Measurements from ENCODE around the gene GALNT14.

GALNT14 gene

GRCh38 chr2:30994227-30995056, 143.8 kb downstream of the GALNT14 start:
- Histone ChIP-seq H2AFZ (no peak overlapping the region), H3K9ac (no peak overlapping the region), H3K79me2 (no peaks in the 10 kb centered on the region), H3K27ac (no peak overlapping the region), H3K9me3 (ENCODE audit: control insufficient read depth, low read length) (no peaks in the 10 kb centered on the region), H3K4me2 (ENCODE audit: low read length) (no peak overlapping the region), H3K36me3 (ENCODE audit: control insufficient read depth, insufficient read depth, low read length) (no peaks in the 10 kb centered on the region), H3K4me3 (ENCODE audit: low read depth, low read length) (no peak overlapping the region), H3K4me1 (no peaks in the 10 kb centered on the region), H3K27me3 (ENCODE audit: control insufficient read depth, insufficient read depth, low read length) (no peaks in the 10 kb centered on the region)
- TF ChIP-seq CTCF (IDR thresholded peaks at IDR 0.05) = no peak

GRCh38 chr2:30992781-30993180, 145.5 kb downstream of the GALNT14 start:
- Histone ChIP-seq H3K4me2 (ENCODE audit: low read length) (no peak overlapping the region), H2AFZ (no peak overlapping the region), H3K27me3 (ENCODE audit: control insufficient read depth, insufficient read depth, low read length) (no peaks in the 10 kb centered on the region), H3K4me3 (ENCODE audit: low read depth, low read length) (no peak overlapping the region), H3K4me1 (no peaks in the 10 kb centered on the region), H3K9ac (no peak overlapping the region), H3K79me2 (no peaks in the 10 kb centered on the region), H3K36me3 (ENCODE audit: control insufficient read depth, insufficient read depth, low read length) (no peaks in the 10 kb centered on the region), H3K9me3 (ENCODE audit: control insufficient read depth, low read length) (no peaks in the 10 kb centered on the region), H3K27ac (no peak overlapping the region)
- no peak for TF ChIP-seq CTCF (IDR thresholded peaks at IDR 0.05)

- no peaks in the 10 kb centered on the region for H3K9me3 ChIP-seq (ENCODE audit: control insufficient read depth, low read length)
- no peak overlapping the region for H3K4me3 ChIP-seq (ENCODE audit: low read depth, low read length)
- H3K9ac ChIP-seq = no peak overlapping the region
- no peak overlapping the region for H3K4me2 ChIP-seq (ENCODE audit: low read length)
- no peak overlapping the region for H2AFZ ChIP-seq
- H3K36me3 ChIP-seq (ENCODE audit: control insufficient read depth, insufficient read depth, low read length) = no peaks in the 10 kb centered on the region
- no peak for TF ChIP-seq CTCF (IDR thresholded peaks at IDR 0.05)
- no peak overlapping the region for H3K27ac ChIP-seq
- no peaks in the 10 kb centered on the region for H3K79me2 ChIP-seq
- no peaks in the 10 kb centered on the region for H3K4me1 ChIP-seq
- H3K27me3 ChIP-seq (ENCODE audit: control insufficient read depth, insufficient read depth, low read length) = no peaks in the 10 kb centered on the region
Measured at GRCh38 chr2:30990671-30991070, 147.6 kb downstream of the GALNT14 start.

GRCh38 chr2:30990176-30990575, 148.1 kb downstream of the GALNT14 start:
- Histone ChIP-seq H3K4me1 (no peaks in the 10 kb centered on the region), H3K27ac (no peak overlapping the region), H2AFZ (no peak overlapping the region), H3K4me2 (ENCODE audit: low read length) (no peak overlapping the region), H3K79me2 (no peaks in the 10 kb centered on the region), H3K9me3 (ENCODE audit: control insufficient read depth, low read length) (no peaks in the 10 kb centered on the region), H3K36me3 (ENCODE audit: control insufficient read depth, insufficient read depth, low read length) (no peaks in the 10 kb centered on the region), H3K9ac (no peak overlapping the region), H3K4me3 (ENCODE audit: low read depth, low read length) (no peak overlapping the region), H3K27me3 (ENCODE audit: control insufficient read depth, insufficient read depth, low read length) (no peaks in the 10 kb centered on the region)
- TF ChIP-seq CTCF (IDR thresholded peaks at IDR 0.05) = no peak

GRCh38 chr2:30989746-30990145, 148.5 kb downstream of the GALNT14 start:
- Histone ChIP-seq H2AFZ (no peak overlapping the region), H3K27ac (no peak overlapping the region), H3K27me3 (ENCODE audit: control insufficient read depth, insufficient read depth, low read length) (no peaks in the 10 kb centered on the region), H3K9me3 (ENCODE audit: control insufficient read depth, low read length) (no peaks in the 10 kb centered on the region), H3K4me3 (ENCODE audit: low read depth, low read length) (no peak overlapping the region), H3K79me2 (no peaks in the 10 kb centered on the region), H3K9ac (no peak overlapping the region), H3K4me1 (no peaks in the 10 kb centered on the region), H3K36me3 (ENCODE audit: control insufficient read depth, insufficient read depth, low read length) (no peaks in the 10 kb centered on the region), H3K4me2 (ENCODE audit: low read length) (no peak overlapping the region)
- TF ChIP-seq CTCF (IDR thresholded peaks at IDR 0.05) = no peak

All from parathyroid adenoma (tissue), 2 donors.